ENCODE results near the gene NCAPH2.
"Not testable (repeated sequence)": the region's sequence is repeated elsewhere in the genome, so short reads cannot be mapped to it uniquely, and the experiment has no call there.

The NCAPH2 gene

DNA sequence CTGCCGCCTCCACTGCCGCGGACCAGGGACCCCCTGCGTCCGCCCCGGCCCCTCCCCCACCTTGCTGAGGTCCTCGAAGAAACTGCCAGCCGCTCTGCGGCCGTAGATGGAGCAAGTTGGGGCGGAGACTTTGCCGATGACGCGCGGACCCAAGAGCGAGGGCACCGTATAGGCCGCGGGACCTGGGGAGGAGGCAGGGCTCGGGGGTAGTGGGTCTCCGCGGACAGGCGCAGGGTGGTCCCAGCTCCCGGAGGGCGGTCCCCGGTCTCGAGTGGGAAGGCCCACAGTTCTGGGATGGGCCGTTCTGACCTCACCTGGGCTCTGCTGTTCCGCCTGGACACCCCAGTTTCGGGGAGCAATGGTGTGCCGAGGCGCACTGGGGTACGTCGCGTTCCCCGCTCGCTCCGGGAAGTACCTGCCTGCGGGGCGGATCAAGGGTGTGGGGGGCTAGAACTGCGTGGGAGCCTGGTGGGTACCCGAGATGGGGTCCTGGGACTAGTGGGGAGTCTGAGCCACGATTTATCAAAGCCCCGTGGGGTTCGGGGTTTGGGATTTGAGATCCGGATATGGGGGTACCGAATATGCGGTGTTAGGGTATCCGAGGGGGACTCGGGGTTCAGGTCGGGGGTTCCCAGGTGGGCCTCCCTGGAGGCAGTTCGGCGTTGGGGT is 23.0 kb downstream of the NCAPH2 start:
- DNase-seq (ENCODE audit: low read depth), result no peak

DNA sequence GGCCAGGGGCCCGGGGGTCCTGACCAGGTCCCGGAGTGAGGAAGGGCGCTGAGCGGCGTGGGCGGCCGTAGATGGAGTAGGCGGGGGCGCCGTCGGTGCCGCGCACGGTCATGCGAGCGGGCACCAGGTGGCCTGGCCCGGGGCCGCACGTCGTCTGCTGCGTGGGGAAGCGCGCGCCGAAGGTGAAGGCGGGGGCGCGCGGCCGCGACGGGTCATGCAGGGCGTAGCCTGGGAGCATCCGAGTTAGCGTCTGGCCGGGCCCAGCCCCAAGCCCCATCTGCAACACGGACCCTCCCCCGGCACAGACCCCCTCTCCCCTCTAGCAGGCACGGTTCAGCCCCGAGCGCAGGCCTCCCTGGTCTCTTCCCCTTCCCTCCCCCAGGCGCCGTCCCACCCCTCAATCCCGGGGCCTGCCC is 23.5 kb downstream of the NCAPH2 start:
- DNase-seq (ENCODE audit: low read depth), result no peak

DNA sequence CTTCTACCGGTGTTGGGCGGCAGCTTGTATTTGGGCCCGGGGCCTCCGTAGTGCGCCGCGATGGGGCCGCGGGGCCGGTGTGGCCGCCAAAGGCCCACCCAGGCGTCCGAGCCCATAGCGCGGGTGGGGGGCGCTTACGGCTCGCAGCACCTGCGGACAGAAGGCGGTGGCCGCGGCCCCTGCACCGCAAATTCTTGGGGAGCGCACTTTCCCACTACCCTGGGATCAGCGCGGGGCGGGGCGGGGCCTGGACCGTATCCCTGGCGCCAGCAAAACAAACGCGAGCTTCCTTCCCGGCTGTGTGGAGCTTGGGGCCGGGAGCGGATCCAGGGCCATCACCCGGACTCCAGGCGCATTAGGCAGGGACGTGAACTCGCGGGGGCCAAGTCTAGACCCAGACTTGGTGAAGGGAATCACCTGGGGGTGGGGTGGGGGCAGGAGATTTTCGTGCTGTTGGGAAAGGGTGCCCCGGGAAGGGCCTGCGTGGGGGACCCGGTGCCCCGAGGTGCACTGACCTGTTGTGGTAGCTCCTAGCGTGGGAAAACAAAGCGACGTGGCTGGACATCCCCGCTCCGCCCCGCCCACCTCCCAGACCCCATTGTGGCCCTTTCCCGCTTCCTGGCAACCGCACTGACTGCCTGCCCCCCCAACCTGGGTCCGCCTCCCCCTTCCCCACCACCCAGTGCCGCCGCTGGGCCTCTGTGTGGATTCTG is 24.1 kb downstream of the NCAPH2 start:
- no peak for DNase-seq (ENCODE audit: low read depth)

DNA sequence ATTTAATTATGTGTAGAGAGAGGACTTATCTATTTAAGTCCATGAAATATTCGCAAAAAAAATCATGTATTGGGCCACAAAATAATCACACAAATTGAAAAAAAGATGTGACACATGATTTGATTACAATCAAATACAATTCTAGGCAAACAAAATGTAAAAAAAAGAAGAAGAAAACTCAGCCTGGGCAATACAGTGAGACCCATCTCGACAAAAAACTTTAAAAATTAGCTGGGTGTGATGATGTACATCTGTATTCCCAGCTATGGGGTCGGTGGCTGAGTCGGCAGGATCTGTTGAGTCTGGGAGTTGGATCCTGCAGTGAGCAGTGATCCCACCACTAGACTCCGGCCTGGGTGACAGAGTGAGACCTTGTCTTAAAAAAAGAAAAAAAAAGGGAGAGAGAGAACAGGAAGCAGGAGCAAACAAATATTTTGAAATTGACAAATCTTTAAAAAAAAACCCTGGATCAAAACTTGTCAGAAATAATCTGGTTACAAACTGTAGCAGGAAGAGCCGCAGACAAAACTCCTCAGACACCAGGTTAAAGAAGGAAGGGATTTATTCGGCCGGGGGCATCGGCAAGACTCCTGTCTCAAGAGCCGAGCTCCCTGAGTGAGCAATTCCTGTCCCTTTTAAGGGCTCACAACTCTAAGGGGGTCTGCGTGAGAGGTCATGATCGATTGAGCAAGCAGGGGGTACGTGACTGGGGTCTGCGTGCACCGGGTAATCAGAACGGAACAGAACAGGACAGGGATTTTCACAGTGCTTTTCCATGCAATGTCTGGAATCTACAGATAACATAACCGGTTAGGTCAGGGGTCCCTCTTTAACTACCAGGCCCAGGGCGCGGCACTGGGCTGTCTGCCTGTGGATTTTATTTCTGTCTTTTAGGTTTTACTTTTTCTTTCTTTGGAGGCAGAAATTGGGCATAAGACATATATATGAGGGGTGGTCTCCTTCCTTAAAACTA is 25.1 kb downstream of the NCAPH2 start:
- no peak for DNase-seq (ENCODE audit: low read depth)

DNA sequence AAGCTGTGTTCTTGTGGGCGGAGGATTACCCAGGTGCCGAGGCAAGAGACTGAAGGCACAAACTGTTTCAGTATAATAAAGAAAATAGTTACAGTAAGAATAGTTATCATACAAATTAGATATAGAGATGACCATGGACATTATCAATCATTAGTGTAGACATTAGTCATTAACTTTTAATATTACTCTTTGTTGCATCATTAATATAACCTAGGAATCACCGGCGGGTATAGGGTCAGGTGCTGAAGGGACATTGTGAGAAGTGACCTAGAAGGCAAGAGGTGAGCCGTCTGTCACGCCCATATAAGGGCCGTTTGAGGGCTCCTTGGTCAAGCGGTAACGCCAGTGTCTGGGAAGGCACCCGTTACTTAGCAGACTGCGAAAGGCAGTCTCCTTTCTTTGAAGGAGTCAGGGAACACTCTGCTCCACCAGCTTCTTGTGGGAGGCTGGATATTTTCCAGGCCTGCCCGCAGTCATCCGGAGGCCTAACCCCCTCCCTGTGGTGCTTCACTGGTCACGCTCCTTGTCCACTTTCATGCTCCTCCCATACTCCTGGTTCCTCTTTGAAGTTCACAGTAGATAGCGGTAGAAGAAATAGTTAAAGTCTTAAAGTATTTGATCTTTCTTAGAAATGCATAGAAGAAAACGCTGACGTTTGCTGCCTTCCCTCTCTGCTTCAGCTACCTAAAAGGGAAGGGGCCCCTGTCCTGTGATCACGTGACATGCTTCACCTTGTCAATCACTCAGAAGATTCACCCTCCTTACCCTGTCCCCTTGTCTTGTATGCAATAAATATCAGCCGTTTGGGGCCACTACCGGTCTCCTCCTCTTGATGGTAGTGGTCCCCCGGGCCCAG is 26.1 kb downstream of the NCAPH2 start:
- not testable (repeated sequence) for DNase-seq (ENCODE audit: low read depth)

DNA sequence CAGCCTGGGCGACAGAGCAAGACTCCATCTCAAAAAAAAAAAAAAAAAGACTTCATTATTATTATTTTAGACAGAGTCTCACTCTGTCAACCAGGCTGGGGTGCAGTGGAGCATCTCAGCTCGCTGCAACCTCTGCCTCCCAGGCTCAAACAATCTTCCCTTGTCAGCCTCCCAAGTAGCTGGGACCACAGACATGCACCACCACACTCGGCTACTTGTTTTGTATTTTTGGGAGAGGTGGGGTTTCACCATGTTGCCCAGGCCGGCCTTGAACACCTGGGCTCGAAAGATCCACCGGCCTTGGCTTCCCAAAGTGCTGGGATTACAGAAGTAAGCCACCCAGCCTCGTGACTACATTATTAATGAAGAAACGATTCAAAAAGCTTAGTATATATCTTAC is 27.1 kb downstream of the NCAPH2 start:
- DNase-seq (ENCODE audit: low read depth), result no peak

DNA sequence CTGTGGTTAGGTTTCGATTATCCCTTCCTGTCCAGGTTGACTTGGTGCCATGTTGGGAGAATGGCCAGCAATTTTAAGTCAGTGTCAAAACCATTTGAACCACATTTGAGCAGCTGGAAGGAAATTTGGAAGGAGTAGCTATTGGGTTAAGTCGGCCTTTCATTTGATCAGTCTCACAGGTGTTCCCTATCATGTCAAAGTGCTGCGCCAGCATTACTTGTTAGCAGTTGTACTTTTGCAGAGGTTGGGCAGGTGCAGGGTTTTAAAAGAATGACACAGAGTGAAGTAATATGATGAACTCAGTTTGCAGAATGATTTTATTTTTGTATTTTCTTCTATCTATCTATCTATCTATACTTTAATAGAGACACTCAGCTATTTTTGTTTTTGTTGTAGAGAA is 28.2 kb downstream of the NCAPH2 start:
- no peak for DNase-seq (ENCODE audit: low read depth)

DNA sequence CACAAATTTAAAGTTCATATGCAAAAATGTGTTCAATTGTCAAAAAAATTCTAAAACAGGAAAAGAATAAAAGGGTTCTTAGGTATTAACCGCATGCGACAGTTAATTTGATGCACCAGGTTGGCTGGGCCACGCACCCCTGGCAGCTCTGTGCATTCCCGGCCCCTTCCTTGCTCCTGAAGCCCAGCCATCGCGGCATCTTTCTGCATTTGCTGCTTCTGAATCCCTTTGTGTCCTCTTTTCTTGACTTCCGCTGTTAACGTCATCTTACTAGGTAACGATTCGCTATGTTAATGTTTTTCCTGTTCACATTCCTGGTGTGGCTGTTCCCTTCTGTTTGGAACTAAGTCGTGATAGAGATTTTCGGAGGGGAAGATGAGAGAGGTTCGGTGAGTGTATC is 29.7 kb downstream of the NCAPH2 start:
- no peak for DNase-seq (ENCODE audit: low read depth)

DNA sequence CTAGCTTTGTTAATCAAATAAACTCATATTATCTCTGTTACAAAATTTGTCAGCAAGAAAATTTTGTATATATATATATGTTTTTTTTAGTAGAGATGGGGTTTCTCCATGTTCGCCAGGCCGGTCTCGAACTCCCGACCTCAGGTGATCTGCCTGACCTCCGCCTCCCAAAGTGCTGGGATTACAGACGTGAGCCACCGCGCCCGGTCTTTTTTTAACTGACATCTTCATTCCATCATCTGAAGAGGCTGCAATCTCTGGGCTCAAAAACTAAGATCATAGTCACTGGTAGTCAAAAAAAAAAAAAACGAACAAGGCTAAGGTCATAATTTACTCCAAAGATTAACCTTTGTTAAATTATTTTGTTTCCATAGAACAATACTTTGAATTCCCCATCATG is 32.4 kb downstream of the NCAPH2 start:
- no peak for DNase-seq (ENCODE audit: low read depth)

DNA sequence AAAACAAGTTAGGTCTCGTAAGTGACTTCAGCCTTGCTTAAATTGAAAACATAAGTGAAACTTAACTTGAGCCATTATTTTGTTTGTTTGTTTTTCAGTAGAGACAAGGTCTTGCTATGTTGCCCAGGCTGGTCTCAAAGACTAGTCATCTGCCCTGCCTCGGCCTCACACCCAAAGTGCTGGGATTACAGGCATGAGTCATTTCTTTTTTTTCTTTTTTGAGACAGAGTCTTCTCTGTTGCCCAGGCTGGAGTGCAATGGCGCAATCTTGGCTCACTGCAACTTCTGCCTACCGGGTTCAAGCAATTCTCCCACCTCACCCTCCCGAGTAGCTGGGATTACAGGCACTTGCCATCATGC is 33.6 kb downstream of the NCAPH2 start:
- DNase-seq (ENCODE audit: low read depth), result peak; percentile 87

DNA sequence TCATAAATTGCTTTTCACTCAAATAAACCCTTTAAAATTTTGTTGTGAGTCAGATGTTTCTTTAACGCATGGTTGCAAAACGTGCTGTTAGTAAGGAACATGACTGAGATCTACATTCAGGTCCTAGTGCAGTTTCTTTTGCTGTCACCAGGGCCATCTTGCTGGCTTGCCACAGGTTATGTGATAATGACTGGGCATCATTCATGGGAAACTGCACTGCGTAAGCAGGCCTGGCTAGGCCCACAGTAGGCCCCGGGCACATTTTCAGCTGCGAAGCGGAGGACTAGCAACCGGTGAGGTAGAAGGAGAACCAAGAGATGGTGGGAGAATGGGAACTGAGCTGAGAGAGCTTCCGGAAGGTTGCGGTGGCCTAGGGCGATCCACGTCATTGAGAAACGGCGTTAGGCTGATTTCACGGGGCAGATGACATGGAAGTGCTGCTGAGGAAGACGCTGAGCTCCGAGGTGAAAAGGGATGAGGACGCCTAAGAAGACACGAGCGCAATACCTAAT is 34.4 kb downstream of the NCAPH2 start:
- no peak for DNase-seq (ENCODE audit: low read depth)

DNA sequence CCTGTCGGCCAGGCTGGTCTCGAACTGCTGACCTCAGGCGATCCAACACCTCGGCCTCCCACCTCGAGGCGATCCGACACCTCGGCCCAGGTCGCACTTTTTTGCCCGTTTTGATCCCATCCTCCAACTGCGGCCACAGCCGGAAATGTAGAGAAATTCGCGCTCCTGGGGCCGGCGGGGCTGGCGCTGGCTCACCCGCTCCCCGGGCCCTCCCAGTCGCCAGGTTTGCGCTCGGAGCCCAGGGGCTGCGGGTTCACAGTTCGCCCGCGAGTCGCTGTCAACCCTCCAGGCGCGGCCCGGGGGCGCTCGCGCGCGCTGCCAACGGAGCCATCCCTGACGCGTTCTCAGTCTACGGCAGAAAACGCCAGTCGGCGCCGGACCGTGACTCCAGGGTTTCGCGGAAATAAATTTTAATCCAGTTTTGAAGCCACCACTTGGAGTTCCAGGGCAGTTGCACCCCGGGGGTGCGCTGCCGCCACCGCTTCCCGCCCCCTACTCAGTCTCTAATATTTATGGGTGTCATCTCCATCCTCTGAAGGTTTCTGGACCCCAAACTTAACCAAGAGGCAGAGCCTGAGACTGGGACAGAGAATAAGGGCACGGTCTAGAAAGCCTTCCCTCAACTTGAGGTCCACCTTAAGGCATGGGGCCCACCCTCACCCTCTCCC is 36.2 kb downstream of the NCAPH2 start:
- no peak for DNase-seq (ENCODE audit: low read depth)

DNA sequence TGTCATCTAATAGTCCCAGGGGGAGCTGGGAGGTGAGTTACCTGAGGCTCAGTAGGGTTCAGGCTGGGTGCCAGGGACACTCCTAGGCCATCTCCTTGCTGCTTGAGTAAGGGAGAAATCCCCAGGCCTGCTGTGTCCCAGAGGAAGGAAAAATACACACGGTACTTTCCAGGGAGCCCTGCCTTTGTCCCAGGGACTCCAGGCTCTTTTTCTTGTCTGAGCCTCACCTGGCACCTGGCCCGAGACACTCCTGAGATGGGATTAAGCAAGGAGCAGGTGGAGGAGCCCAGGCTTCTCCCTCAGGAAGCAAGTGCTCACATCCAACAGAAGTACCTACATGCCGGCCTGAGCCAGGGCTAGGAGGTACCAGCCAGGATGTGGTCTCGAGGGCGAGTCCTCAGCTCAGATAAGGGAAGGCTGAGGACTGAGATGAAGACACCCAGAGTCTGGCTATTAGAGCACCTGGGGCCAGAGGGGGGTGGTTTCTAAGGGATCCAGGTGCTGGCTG is 36.8 kb downstream of the NCAPH2 start:
- DNase-seq (ENCODE audit: low read depth), result no peak

DNA sequence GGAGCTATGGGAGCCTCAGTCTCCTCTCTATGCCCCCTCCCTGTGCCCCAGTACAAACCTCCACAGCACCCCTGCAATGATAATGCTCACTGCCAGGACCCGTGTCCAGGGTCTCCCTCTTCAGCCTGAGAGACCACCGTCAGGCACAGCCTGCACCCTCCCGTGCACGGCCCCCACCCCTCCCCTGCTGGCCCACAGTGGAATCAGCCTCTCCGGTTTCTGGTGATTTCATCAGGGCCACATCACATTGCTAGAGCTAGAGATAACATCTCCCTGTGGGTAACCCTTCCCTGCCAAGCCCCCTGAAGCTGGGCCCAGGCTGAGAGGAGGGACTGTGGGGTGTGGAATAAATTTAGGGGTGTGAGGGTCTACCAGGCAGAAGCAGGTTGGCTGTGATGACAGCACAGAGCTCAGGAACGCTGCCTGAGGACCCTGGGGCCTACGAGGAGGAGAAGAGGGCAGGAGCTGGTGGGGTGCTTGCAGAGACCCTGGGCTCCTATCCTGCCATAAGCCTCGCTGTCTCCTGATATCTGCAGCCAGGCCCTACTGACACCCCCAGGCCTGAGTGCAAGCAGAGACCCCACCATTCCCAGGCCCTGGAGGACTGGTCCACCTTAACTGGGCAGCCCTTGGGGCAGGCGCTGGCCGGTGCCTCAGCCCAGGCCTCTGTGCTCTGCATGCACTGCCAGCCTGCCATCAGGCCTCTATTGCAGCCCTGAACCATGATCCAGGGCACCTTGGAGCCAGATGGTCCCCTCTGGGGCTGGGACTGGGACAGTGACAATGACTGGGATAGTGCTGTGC is 37.7 kb downstream of the NCAPH2 start, which contains the start of gene KLHDC7B:
TSS of gene KLHDC7B (plus strand) at position 378 of the 804 bp plus-strand sequence. CDS start at position 723, 345 bp downstream.
- DNase-seq (ENCODE audit: low read depth), result no peak

DNA sequence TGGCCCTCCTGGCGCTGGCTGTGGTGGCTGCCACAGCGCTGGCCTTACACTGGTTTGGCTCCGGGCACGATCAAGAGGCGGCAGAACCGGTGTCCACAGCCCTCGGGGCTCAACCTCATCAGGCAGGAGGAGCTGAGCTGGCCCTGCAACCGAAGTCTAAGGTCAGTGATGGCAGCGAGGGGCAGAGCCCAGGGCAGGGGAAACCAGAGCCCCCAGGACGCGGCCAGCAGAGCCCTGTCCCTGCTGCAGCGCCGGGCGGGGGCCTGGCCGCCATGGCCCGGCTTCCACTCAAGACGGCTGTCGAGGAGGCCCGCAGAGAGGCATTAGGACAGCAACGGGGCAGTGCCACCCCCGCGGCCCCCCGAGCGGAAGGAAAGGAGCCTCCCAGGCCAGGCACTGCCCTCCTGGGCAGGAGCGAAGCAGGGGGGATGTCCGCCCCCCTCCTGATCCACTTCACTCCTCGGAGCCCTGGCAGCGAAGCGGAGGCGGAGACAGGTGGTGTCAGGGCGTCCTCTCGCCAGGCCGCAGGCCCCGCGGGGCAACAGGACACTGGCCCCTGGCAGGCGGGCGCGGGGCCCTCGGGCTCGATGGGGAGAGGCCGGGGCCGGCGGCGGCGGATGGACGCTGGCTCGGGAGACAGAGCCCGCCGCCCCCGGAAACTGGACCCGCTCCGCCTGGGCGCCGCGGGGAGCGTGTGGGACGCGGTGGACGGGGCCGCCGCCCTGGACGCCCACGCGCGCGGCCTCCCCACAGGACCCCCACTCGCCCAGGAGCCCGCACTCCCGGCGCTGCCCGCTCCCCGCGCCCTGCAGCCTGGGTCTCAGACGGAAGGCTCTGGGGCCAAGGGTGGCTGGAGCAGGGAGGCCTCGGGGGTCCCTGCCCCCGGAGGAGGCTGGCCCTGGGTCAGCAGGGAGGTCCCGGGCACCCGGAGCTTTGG is 38.6 kb downstream of the NCAPH2 start:
- DNase-seq (ENCODE audit: low read depth), result no peak

DNA sequence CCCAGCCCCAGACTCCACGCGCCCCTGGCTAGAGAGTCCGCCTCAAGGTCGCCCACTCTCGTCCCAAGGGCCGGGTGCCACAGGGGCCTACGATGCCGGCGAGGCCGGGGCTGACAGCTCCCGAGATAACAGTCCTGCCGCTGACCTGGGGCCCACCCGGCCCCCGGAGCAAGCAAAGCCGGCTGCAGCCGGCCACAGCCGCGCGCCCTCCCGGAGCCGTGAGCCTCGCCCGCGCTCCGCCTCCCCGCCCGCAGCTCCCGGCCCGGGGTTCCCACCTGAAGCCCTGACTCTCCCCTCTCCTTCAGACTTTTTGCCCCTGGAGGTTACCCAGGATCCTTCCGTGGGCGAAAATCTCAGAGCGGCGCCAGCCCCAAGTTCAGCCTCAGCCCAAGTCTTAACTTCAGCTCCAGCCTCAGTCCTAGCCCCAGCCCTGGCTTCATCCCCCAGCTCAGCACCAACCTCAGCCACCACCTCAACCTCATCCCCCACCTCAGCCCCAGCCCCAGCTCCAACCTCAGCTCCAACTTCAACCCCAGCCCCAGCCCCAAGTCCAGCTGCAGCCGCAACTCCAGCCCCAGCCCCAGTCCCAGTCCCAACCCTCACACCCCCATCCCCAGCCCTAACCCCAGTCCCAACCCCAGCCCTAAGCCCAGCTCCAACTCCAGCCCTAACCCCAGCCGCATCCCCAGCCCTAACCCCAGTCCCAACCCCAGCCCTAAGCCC is 39.4 kb downstream of the NCAPH2 start:
- DNase-seq (ENCODE audit: low read depth), result no peak

DNA sequence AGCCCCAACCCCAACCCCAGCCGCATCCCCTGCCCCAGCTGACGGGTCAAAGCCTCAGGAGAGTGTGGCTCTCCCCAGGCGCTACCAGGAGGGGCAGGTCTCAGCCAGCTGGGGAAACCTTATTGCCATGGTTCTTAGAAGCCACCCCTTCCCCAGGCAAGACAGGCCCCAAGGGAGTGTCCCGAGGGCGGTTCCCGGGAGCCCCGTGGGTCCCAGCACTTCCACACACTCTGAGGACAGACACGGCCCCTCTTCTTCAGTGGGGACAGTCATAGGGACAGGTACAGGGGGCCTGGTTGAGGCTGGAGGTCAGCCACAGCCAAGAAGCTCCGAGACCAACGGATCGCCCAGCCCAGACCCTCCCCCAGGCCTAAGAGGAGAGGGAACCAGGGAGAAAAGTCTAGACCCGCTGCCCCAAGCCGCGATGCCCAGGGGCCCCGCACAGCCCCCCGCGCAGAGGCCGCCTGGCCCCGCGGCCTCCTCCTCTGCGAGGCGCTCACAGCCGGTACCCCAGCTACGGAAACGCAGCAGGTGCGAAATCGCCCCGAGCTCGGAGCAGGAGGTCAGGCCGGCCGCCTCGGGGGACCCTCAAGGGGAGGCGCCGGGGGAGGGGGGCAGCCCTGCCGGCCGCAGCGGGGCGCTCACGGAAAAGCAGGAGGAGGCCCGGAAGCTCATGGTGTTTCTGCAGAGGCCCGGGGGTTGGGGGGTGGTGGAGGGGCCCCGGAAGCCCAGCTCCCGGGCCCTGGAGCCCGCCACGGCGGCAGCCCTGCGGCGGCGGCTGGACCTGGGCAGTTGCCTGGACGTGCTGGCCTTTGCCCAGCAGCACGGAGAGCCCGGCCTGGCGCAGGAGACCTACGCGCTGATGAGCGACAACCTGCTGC is 40.3 kb downstream of the NCAPH2 start:
- no peak for DNase-seq (ENCODE audit: low read depth)

Data from GM04503 (cell line).